ENCODE results near the gene CAPRIN2.

CAPRIN2 gene

DNA sequence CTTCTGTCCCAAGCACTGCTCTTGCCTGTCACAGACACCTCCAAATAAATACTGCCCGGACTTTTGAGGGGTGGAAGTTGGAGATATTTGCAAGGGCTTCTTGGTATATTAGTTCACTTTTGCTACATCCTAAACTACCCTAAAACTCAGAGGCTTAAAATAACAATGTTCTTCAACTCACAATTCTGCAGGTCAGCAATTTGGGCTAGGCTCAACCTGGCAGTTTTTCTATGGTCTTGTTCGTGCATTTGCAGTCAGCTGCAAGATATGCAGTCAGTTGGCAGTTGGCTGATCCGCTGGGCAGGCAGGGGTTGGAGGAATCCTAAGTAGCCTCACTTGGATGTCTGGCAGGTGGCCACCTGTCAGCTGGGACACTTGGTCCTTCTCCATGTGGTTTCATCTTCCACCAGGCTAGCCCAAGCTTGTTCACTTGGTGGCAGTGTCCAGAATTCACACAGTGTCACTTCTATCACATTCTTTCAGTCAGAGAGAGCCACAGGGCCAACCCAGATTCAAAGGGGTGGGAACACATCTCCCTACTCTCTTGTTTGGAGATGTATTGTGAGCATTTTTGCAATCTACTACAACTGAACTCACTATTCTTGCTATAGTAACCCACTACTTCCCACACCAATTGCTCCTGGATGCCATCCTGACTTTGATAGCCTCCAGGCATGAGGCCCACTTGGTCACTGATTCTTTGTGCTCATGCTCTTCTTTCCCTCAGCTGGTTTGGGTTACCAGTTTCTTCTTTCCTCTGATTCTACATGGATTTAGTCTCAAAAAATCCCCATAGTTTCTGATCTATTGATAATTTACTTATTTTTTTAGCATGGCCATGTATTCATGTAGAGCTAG, 27.8 kb upstream of the CAPRIN2 start:
- Mint-ChIP-seq H3K36me3 (ENCODE audit: low read depth) (no peaks in the 10 kb centered on the region), H3K4me3 (no peak overlapping the region), H3K9me3 (no peaks in the 10 kb centered on the region), H3K27me3 (ENCODE audit: low read depth) (peaks cover 33% of the 10 kb centered on the region), H3K27ac (no peak overlapping the region), H3K4me1 (ENCODE audit: low read depth) (no peaks in the 10 kb centered on the region)

DNA sequence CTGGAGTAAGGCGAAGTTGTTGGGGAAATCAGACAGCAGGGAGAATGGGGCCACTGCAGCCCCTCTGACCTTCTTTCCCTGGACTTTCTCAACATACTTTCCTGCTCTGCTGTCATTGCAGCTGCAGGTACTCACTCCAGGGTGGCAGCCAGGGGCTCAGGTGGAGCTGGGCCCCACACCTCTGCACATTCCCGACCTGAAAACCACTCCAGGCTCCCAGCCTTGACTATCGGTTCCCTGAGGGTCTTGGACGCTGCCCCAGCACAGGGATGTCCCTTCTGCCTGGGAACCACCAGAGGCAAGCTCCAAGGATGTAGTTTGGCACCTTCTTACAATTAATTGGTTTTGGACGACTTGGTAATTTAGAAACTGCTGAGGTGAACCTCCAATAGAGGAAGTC, 24.8 kb upstream of the CAPRIN2 start:
- H3K27ac Mint-ChIP-seq = no peak overlapping the region
- peaks cover 17% of the 10 kb centered on the region for H3K27me3 Mint-ChIP-seq (ENCODE audit: low read depth)
- no peaks in the 10 kb centered on the region for H3K9me3 Mint-ChIP-seq
- no peak overlapping the region for H3K4me3 Mint-ChIP-seq
- H3K4me1 Mint-ChIP-seq (ENCODE audit: low read depth) = no peaks in the 10 kb centered on the region
- H3K36me3 Mint-ChIP-seq (ENCODE audit: low read depth) = no peaks in the 10 kb centered on the region

DNA sequence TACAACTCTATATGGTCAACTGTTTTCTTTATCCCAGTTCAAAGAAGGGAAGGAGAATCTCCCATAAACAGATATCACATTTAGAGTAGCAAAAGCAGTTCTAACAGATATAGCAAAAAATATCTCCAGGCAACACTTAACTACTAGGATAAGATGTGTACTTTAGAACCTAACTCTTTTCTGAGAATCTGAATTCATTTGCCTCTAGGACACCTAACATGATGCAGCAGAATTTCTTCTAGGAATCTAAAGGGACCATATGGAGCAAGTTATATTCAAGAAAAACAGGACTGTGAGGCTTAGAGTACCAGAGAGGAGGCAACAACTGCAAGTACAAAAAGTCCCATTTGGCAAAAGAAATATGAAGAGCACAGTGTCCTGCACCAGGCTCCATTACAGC, 24.4 kb upstream of the CAPRIN2 start:
- no peaks in the 10 kb centered on the region for H3K36me3 Mint-ChIP-seq (ENCODE audit: low read depth)
- H3K27ac Mint-ChIP-seq = no peak overlapping the region
- no peaks in the 10 kb centered on the region for H3K9me3 Mint-ChIP-seq
- H3K27me3 Mint-ChIP-seq (ENCODE audit: low read depth) = peaks cover 13% of the 10 kb centered on the region
- H3K4me3 Mint-ChIP-seq = no peak overlapping the region
- no peaks in the 10 kb centered on the region for H3K4me1 Mint-ChIP-seq (ENCODE audit: low read depth)

DNA sequence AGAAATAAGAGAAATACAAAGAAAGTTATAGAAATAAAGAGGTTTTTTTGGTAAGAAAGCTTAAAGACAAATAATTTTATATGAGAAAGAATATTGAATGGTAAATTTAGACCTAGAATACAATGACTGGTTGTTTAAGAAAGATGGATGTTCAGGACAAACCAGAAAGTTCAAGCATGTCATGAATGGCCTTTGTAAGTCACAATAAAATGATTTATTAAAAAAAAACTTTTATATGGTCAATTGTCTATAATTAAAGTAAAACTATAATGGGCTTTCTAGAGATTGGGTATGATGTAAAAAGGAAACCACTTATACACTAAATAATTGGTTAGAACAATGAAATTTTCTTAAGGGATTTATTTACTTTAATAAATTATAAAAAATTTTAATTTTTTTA, 19.8 kb upstream of the CAPRIN2 start:
- no peaks in the 10 kb centered on the region for H3K4me1 Mint-ChIP-seq (ENCODE audit: low read depth)
- peaks cover 18% of the 10 kb centered on the region for H3K27me3 Mint-ChIP-seq (ENCODE audit: low read depth)
- no peaks in the 10 kb centered on the region for H3K9me3 Mint-ChIP-seq
- H3K4me3 Mint-ChIP-seq = no peak overlapping the region
- H3K27ac Mint-ChIP-seq = no peak overlapping the region
- no peaks in the 10 kb centered on the region for H3K36me3 Mint-ChIP-seq (ENCODE audit: low read depth)

DNA sequence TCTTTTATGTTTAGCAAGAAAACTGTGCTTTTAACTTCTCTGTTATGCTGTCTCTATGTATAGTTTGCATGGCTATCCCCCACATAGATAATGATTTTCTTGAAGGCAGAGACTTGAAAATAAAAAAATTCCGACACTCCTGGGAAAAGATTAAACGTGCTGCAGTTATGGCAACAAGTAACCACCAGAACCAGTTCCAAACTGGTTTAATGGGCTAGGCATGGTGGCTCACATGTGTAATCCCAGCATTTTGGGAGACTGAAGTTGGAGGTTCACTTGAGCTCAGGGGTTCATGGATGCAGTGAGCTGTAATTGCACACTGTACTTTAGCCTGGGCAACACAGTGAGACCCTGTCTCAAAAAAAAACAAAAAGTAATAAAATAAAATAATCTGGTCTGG, 15.1 kb upstream of the CAPRIN2 start:
- Mint-ChIP-seq H3K27me3 (ENCODE audit: low read depth) (peaks cover 17% of the 10 kb centered on the region), H3K4me3 (no peak overlapping the region), H3K27ac (no peak overlapping the region), H3K36me3 (ENCODE audit: low read depth) (no peaks in the 10 kb centered on the region), H3K4me1 (ENCODE audit: low read depth) (no peaks in the 10 kb centered on the region), H3K9me3 (no peaks in the 10 kb centered on the region)

DNA sequence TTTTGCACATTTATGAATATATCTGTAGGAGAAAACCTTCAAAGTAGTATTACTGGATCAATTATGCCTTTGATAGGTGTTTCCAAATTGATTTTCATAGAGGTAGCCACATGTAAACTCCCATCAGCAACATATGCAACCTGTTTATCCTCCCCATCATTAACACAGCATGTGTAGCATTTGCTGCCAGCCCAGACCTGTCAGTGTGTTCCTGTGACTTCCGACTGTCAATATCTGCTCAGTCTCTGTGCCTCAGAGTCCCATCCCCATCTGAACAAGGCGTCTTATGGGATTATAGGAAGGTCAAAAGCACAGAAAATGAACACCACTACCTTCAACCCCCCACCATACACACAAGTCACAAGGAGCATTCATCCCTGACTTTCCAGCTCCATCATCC, 9.5 kb upstream of the CAPRIN2 start:
- H3K9me3 Mint-ChIP-seq = no peaks in the 10 kb centered on the region
- H3K27ac Mint-ChIP-seq = no peak overlapping the region
- H3K27me3 Mint-ChIP-seq (ENCODE audit: low read depth) = peaks cover 16% of the 10 kb centered on the region
- H3K36me3 Mint-ChIP-seq (ENCODE audit: low read depth) = no peaks in the 10 kb centered on the region
- H3K4me3 Mint-ChIP-seq = no peak overlapping the region
- no peaks in the 10 kb centered on the region for H3K4me1 Mint-ChIP-seq (ENCODE audit: low read depth)

DNA sequence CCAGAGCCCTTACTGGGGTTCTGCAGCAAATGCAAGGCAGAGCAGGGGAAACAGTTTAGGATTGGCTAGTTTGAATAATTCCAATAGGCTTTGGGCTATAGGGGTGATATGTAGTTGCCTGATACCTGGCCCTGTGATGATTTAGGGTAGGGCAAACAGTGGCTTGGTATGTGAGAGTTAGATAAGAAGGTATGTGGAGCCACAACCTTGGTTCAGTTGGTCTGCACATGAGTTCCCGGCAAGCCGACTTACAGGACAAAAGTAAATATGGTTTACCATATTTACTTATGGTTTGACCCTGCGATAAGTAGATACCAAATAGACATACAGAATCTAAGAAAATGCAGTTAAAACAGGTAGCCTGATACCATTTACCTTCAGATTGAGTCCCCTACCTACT, 8.3 kb upstream of the CAPRIN2 start:
- no peaks in the 10 kb centered on the region for H3K9me3 Mint-ChIP-seq
- no peak overlapping the region for H3K4me3 Mint-ChIP-seq
- no peaks in the 10 kb centered on the region for H3K36me3 Mint-ChIP-seq (ENCODE audit: low read depth)
- H3K4me1 Mint-ChIP-seq (ENCODE audit: low read depth) = no peaks in the 10 kb centered on the region
- H3K27me3 Mint-ChIP-seq (ENCODE audit: low read depth) = peaks cover 16% of the 10 kb centered on the region
- H3K27ac Mint-ChIP-seq = no peak overlapping the region

DNA sequence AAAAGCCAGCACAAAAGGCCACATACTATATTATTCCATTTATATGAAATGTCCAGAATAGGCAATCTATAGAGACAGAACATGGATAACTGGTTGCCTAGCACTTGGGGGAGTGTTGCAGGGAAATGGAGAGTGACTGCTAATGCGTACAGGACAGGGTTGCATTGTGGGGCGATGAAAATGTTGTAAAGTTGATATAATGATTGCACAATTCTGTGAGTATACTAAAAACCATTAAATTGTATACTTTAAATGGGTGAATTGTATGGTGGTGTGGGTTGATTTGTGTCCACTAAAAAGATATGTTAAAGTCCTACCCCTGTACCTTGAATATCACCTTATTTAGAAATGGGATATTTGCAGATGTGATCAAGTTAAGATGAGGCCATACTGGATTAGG, 7.0 kb upstream of the CAPRIN2 start:
- H3K4me1 Mint-ChIP-seq (ENCODE audit: low read depth) = no peaks in the 10 kb centered on the region
- H3K27ac Mint-ChIP-seq = no peak overlapping the region
- H3K9me3 Mint-ChIP-seq = no peaks in the 10 kb centered on the region
- H3K36me3 Mint-ChIP-seq (ENCODE audit: low read depth) = no peaks in the 10 kb centered on the region
- no peak overlapping the region for H3K4me3 Mint-ChIP-seq
- peaks cover 16% of the 10 kb centered on the region for H3K27me3 Mint-ChIP-seq (ENCODE audit: low read depth)

DNA sequence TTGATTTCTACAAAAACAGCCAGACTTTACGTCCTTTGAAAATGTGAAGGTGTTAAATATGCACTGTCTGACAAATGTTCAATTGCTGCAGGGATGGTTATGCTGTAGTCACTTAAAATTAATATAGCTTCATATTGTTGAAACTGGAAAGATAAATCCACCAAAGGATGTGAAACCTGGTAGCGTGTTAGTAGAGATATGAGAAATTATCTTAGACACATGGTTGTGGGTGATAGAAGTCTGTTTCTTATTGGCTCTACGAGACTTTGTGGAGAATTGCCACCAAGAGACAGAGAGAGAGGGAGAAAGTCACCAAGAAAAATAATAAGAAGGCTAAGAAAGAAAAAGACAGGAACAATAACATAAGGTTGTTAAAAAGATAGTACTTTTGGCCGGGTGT, 2.6 kb upstream of the CAPRIN2 start:
- H3K4me3 Mint-ChIP-seq = no peak overlapping the region
- H3K4me1 Mint-ChIP-seq (ENCODE audit: low read depth) = peaks cover 19% of the 10 kb centered on the region
- no peaks in the 10 kb centered on the region for H3K9me3 Mint-ChIP-seq
- H3K27me3 Mint-ChIP-seq (ENCODE audit: low read depth) = peaks cover 4% of the 10 kb centered on the region
- H3K36me3 Mint-ChIP-seq (ENCODE audit: low read depth) = no peaks in the 10 kb centered on the region
- no peak overlapping the region for H3K27ac Mint-ChIP-seq

DNA sequence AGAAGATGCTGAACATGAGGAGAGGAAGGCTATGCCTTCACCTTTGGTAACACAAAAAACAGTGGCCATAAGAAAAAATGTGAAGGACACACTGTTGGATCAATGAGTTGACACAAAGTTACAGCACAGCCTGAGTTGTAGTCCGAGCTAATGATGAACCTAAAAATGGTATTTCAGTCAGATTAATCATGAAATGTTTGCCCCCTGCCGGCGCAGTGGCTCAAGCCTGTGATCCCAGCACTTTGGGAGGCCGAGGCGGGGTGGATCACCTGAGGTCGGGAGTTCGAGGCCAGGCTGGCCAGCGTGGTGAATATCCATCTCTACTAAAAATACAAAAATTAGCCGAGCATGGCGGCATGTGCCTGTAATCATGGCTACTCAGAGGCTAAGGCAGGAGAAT, 1.3 kb upstream of the CAPRIN2 start:
- Mint-ChIP-seq H3K9me3 (no peaks in the 10 kb centered on the region), H3K36me3 (ENCODE audit: low read depth) (no peaks in the 10 kb centered on the region), H3K27ac (no peak overlapping the region), H3K4me3 (no peak overlapping the region), H3K27me3 (ENCODE audit: low read depth) (peaks cover 4% of the 10 kb centered on the region), H3K4me1 (ENCODE audit: low read depth) (peaks cover 19% of the 10 kb centered on the region)

DNA sequence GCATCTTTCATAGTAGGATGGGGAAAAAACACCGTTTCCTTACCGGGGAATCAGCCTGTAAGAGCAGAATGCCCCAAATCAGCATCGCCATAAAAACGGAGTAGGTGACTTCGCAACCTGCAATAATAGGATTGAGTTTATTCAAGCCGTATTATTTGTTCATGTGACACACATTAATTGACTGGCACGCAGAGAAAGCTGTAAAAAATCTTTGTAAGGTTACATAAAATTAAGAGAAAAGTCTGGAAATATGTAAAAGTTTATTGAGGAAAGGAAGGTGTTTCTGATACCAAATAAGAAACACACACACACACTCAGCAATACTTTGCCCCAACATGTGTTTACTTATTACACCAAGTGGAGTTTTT, 628 bp upstream of the CAPRIN2 start:
- Mint-ChIP-seq H3K9me3 (no peaks in the 10 kb centered on the region), H3K4me3 (peak overlapping the region; percentile 70), H3K36me3 (ENCODE audit: low read depth) (no peaks in the 10 kb centered on the region), H3K27ac (peak overlapping the region; percentile 62), H3K4me1 (ENCODE audit: low read depth) (peaks cover 24% of the 10 kb centered on the region), H3K27me3 (ENCODE audit: low read depth) (peaks cover 4% of the 10 kb centered on the region)

DNA sequence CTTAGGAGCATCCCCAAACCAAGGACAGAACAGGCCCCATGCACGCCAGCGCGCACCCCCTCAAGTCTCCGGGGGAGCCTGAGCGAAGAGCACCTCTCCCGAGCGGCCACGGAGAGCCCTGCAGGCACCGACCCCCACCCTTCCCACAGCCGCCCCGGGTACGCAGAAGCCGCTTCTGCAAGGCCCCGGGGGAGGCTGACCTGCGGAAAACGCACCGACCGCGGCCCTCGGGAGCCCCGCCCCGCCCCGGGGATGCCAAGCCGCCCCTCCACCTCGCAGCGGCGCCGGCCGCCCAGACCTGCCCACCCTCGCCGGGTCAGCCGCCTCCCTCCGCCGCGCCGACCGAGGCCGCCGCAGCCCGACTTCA, 385 bp downstream of the CAPRIN2 start:
- H3K9me3 Mint-ChIP-seq = no peaks in the 10 kb centered on the region
- peak overlapping the region; percentile 76 for H3K27ac Mint-ChIP-seq
- H3K4me3 Mint-ChIP-seq = peak overlapping the region; percentile 90
- no peaks in the 10 kb centered on the region for H3K36me3 Mint-ChIP-seq (ENCODE audit: low read depth)
- H3K27me3 Mint-ChIP-seq (ENCODE audit: low read depth) = peaks cover 4% of the 10 kb centered on the region
- H3K4me1 Mint-ChIP-seq (ENCODE audit: low read depth) = peaks cover 25% of the 10 kb centered on the region

DNA sequence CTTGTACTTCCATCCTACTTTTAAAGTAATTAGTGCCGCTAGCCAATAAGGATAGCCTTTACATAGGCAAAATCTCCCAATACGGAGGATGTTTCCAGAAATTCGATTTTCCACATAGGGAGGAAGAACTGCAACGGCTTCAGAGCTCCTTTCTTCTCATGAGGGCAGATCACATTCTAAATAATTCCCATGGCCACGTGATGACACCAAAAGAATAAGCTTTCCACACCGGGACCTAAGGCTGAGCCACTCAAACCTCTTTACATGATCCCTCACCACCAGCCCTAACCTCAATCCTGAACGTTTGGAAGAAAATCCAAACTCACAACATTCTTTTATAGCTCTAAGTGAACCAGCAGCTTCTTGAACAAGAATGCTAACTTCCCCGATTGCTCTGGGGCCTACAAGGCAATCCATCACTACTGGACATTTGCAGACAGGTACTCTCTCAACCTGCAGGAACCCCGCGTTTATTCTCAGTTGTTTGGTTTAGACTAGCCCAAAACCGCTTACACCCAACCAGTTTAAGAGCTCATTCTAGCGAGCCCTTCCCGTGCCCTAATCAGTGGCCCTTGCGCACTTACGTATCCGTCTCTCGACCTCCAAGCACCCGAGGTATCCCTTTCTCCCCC, 884 bp downstream of the CAPRIN2 start:
- Mint-ChIP-seq H3K4me1 (ENCODE audit: low read depth) (peaks cover 25% of the 10 kb centered on the region), H3K4me3 (peak overlapping the region; percentile 90), H3K9me3 (no peaks in the 10 kb centered on the region), H3K27ac (peak overlapping the region; percentile 76), H3K27me3 (ENCODE audit: low read depth) (peaks cover 4% of the 10 kb centered on the region), H3K36me3 (ENCODE audit: low read depth) (no peaks in the 10 kb centered on the region)

DNA sequence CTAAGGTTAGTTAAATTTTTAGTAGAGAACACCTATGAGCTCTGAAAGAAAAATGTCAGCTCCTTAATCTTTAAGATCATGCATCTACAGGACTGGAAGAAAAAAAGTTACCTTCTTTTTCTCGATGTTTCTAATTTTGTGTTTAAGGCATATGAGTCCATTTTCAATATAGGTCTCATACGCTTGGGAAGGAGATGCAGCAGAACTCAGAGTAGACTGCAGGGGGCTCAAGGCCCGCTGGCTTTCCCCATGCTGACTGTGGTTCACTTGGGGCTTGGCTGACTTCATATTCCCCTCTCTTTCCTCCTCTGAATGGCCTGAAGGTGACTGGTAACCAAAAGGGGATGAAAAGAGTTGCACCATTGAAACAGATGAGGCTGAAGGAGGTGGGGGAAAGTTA, 1.5 kb downstream of the CAPRIN2 start:
- Mint-ChIP-seq H3K4me1 (ENCODE audit: low read depth) (peaks cover 25% of the 10 kb centered on the region), H3K36me3 (ENCODE audit: low read depth) (no peaks in the 10 kb centered on the region), H3K27me3 (ENCODE audit: low read depth) (peaks cover 4% of the 10 kb centered on the region), H3K4me3 (peak overlapping the region; percentile 90), H3K9me3 (no peaks in the 10 kb centered on the region), H3K27ac (peak overlapping the region; percentile 4)

DNA sequence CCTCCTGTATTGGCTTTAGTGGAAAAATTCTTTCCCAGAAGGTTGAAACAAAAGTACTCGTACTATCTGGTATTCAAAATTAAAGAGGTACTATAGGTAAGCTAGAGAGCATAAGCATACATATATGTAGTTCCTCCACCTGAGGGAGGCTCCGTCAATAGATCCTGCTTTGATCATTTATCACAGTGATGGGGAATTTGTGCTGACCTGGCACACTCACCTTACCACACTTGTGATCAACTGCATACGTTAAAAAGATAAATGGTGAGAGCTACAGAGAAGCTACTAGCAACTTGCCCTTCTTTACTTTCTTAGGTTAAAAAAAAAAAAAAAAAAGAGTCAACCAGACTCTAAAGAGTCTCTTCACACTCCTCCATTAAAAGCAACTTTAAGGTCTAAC, 2.5 kb downstream of the CAPRIN2 start:
- peaks cover 25% of the 10 kb centered on the region for H3K4me1 Mint-ChIP-seq (ENCODE audit: low read depth)
- H3K27me3 Mint-ChIP-seq (ENCODE audit: low read depth) = peaks cover under 1% of the 10 kb centered on the region
- H3K4me3 Mint-ChIP-seq = no peak overlapping the region
- H3K36me3 Mint-ChIP-seq (ENCODE audit: low read depth) = no peaks in the 10 kb centered on the region
- H3K9me3 Mint-ChIP-seq = no peaks in the 10 kb centered on the region
- H3K27ac Mint-ChIP-seq = no peak overlapping the region
